ENCODE data around the gene EXO1.
"Not testable (repeated sequence)": the region's sequence is repeated elsewhere in the genome, so short reads cannot be mapped to it uniquely, and the experiment has no call there.

EXO1 gene

GRCh38 chr1:241800640-241801039, 47.4 kb upstream of the EXO1 start:
- TF ChIP-seq ZNF792 (tag by site-specific recombination; IDR thresholded peaks at IDR 0.05) (no peak), ZFP41 (tag by site-specific recombination; IDR thresholded peaks at IDR 0.05; ENCODE audit: borderline replicate concordance) (no peak)
- H3K4me3 ChIP-seq (ENCODE audit: low read depth, low read length) = no peak overlapping the region
- no peaks in the 10 kb centered on the region for H3K4me1 ChIP-seq (ENCODE audit: control insufficient read depth, insufficient read depth, low read length)
- no peaks in the 10 kb centered on the region for H3K9me3 ChIP-seq (ENCODE audit: control insufficient read depth, insufficient read depth, low read depth, low read length)
- no peaks in the 10 kb centered on the region for H3K36me3 ChIP-seq (ENCODE audit: control insufficient read depth in 2 of 2, insufficient read depth in 1 of 2, low read length in 2 of 2)
- ChIA-PET CTCF (interaction anchor here (0.6 to 1.0 kb wide), 3 partner anchors 12 to 51 kb away, joined by 3 to 6 read pairs (median 3); no protein-coding TSS in a partner anchor), POLR2A (no interaction called here)
- no peak overlapping the region for H3K27ac ChIP-seq (ENCODE audit: extremely low read depth, low read depth, low read length)

- POLR2A ChIA-PET = no interaction called here
- Histone ChIP-seq H3K9me3 (ENCODE audit: control insufficient read depth, insufficient read depth, low read depth, low read length) (no peaks in the 10 kb centered on the region), H3K4me1 (ENCODE audit: control insufficient read depth, insufficient read depth, low read length) (no peaks in the 10 kb centered on the region), H3K36me3 (ENCODE audit: control insufficient read depth in 2 of 2, insufficient read depth in 1 of 2, low read length in 2 of 2) (no peaks in the 10 kb centered on the region), H3K4me3 (ENCODE audit: low read depth, low read length) (no peak overlapping the region), H3K27ac (ENCODE audit: extremely low read depth, low read depth, low read length) (no peak overlapping the region)
- CTCF ChIA-PET = interaction anchor here (0.7 kb wide), 1 partner anchor 580 kb away, joined by 3 read pairs; no protein-coding TSS in a partner anchor
- TF ChIP-seq ZNF335 (tag by site-specific recombination; conservative IDR thresholded peaks at IDR 0.05) (no peak), ZBTB48 (tag by site-specific recombination; IDR thresholded peaks at IDR 0.05) (no peak), MEIS1 (CRISPR knock-in tag; IDR thresholded peaks at IDR 0.05; ENCODE audit: borderline replicate concordance) (no peak), ZNF585B (tag by site-specific recombination; IDR thresholded peaks at IDR 0.05) (no peak), GLIS2 (tag by site-specific recombination; IDR thresholded peaks at IDR 0.05) (no peak), SP3 (tag by site-specific recombination; IDR thresholded peaks at IDR 0.05) (no peak), ZNF311 (tag by site-specific recombination; IDR thresholded peaks at IDR 0.05; ENCODE audit: borderline replicate concordance) (no peak)
Observed at GRCh38 chr1:241802863-241803262, 45.1 kb upstream of the EXO1 start.

GRCh38 chr1:241804706-241805105, 43.3 kb upstream of the EXO1 start:
- H3K4me3 ChIP-seq (ENCODE audit: low read depth, low read length); H3K9me3 ChIP-seq (ENCODE audit: control insufficient read depth, insufficient read depth, low read depth, low read length); H3K36me3 ChIP-seq (ENCODE audit: control insufficient read depth in 2 of 2, insufficient read depth in 1 of 2, low read length in 2 of 2); H3K27ac ChIP-seq (ENCODE audit: extremely low read depth, low read depth, low read length); H3K4me1 ChIP-seq (ENCODE audit: control insufficient read depth, insufficient read depth, low read length): not testable (repeated sequence)
- POLR2A ChIA-PET = interaction anchor here (0.8 kb wide), 1 partner anchor 16 kb away, joined by 6 read pairs; no protein-coding TSS in a partner anchor
- CTCF ChIA-PET = interaction anchor here (0.6 to 0.9 kb wide), 2 partner anchors 61 to 915 kb away, joined by 3 to 6 read pairs; no protein-coding TSS in a partner anchor

- no peak overlapping the region for H3K4me3 ChIP-seq (ENCODE audit: low read depth, low read length)
- no peaks in the 10 kb centered on the region for H3K36me3 ChIP-seq (ENCODE audit: control insufficient read depth in 2 of 2, insufficient read depth in 1 of 2, low read length in 2 of 2)
- ChIA-PET POLR2A (no interaction called here), CTCF (interaction anchor here (0.5 to 0.7 kb wide), 2 partner anchors 56 to 170 kb away, joined by 3 to 4 read pairs; no protein-coding TSS in a partner anchor)
- no peak overlapping the region for H3K27ac ChIP-seq (ENCODE audit: extremely low read depth, low read depth, low read length)
- H3K4me1 ChIP-seq (ENCODE audit: control insufficient read depth, insufficient read depth, low read length) = no peaks in the 10 kb centered on the region
- no peaks in the 10 kb centered on the region for H3K9me3 ChIP-seq (ENCODE audit: control insufficient read depth, insufficient read depth, low read depth, low read length)
- TF ChIP-seq ZSCAN5A (tag by site-specific recombination; IDR thresholded peaks at IDR 0.05) = no peak
- no peak for TF ChIP-seq MYNN (tag by site-specific recombination; IDR thresholded peaks at IDR 0.05; ENCODE audit: borderline replicate concordance)
- no peak for TF ChIP-seq ZNF580 (tag by site-specific recombination; IDR thresholded peaks at IDR 0.05)
- TF ChIP-seq ZBTB6 (tag by site-specific recombination; IDR thresholded peaks at IDR 0.05) = no peak
- no peak for TF ChIP-seq OVOL3 (tag by site-specific recombination; IDR thresholded peaks at IDR 0.05)
- TF ChIP-seq PATZ1 (tag by site-specific recombination; IDR thresholded peaks at IDR 0.05) = no peak
- TF ChIP-seq ZNF701 (tag by site-specific recombination; IDR thresholded peaks at IDR 0.05) = no peak
- no peak for TF ChIP-seq ZBTB8A (tag by site-specific recombination; IDR thresholded peaks at IDR 0.05)
- no peak for TF ChIP-seq KLF1 (tag by site-specific recombination; IDR thresholded peaks at IDR 0.05)
- no peak for TF ChIP-seq ZBTB17 (tag by site-specific recombination; IDR thresholded peaks at IDR 0.05)
- TF ChIP-seq ZNF501 (tag by site-specific recombination; IDR thresholded peaks at IDR 0.05) = no peak
- TF ChIP-seq ZNF596 (tag by site-specific recombination; IDR thresholded peaks at IDR 0.05) = no peak
Observed at GRCh38 chr1:241808265-241808664, 39.7 kb upstream of the EXO1 start.

Measured in HEK293 (cell line).